GM19455 (cell line): ENCODE results near the gene BZW2.

Source experiments
- ATAC-seq: cut with Tn5 transposase; IDR thresholded peaks from one replicate; pipeline ENCODE4 v1.9.1; 2021; ENCODE audit not compliant: unreplicated experiment

Gene BZW2

DNA sequence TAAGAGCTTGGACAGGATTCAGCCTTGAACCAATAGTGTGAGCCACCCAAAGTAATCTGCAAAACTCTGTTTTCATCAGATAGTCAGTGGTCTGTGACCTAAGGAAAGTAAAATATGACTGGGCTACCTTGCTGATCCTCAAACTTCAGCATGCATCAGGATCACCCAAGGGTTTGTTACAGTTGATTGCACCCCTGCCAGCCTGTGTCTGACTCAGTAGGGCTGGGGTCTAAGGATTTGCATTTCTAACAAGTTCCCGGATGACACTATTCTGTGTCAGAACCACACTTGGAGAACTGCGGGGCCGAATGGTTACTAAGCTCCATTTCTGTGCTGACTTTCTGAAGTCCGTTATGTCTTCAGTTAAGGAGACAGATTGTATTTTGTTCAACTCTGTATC, 66.9 kb downstream of the BZW2 start:
- ATAC-seq: no peak

DNA sequence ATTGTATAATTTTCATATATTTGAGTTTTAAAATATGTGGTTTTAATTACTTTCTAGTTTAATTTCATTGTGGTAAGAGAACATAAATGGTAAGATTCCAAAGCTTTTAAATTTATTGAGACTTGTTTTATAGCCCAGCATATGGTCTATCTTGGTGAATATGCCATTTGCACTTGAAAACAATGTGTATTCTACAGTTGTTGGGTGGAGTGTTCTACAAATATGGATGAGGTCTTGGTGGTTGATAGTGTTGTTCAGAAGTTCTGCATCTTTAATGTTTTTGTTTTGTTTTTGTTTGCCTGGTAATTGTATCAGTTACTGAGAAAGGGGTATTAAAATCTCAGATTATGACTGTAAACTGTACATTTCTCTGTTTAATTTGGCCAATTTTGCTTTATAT, 69.9 kb downstream of the BZW2 start:
- no peak for ATAC-seq

DNA sequence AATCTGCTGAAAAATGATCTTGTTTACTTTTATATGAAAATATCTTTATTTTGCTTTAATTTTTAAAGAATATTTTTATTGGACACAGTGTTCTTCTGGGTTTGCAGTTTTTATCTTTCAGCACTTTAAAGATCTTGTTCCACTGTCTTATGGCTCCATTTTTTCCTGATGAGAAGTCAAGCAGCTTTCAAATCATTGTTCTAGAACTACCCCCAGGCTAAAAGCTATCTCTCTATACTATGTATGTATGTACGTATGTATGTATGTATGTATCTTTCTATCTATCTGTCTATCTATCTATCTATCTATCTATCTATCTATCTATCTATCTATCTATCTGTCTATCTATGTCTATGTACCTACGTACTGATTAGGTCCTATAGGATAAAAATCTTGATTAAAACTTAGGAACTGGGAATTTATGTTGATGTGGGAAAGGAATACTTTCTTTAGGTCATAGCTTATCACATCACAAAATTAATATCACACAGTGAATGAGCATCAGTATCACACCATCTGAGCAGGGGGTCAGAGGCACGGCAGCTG, 72.2 kb downstream of the BZW2 start:
- no peak for ATAC-seq

DNA sequence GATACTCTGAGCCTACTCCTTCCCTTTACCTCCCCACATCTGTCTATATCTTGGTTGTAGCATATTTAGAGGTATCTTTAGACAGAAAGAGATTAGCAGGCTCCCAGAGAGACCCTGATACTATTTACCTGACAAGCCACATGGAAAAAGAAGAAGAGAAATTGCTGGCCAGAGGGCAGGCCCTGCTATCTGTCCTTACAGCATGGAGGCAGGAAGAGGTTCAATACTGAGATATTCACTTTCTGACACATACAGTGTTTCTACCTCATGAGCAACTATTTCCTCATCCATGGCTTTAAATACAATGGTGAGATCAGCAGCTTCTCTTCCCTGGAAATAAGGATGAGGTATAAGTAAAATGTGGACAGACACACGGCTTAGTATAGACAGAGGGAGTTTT, 73.7 kb downstream of the BZW2 start:
- ATAC-seq: no peak

DNA sequence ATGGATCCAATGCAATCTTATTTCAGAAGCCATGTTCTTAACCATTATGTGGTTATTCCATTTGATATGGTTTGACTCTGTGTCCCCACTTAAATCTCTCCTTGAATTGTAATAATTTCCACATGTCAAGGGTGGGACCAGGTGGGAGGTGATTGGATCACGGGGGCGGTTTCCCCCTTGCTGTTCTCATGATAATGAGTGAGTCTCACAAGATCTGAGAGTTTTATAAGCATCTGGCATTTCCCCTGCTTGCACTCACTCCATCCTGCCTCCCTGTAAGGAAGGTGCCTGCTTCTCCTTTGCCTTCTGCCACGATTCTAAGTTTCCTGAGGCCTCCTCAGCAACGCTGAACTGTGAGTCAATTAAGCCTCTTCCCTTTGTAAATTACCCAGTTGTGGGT, 75.6 kb downstream of the BZW2 start:
- ATAC-seq: no peak

- no peak for ATAC-seq
Measured at GRCh38 chr7:16724344-16724743, 78.4 kb downstream of the BZW2 start.

DNA sequence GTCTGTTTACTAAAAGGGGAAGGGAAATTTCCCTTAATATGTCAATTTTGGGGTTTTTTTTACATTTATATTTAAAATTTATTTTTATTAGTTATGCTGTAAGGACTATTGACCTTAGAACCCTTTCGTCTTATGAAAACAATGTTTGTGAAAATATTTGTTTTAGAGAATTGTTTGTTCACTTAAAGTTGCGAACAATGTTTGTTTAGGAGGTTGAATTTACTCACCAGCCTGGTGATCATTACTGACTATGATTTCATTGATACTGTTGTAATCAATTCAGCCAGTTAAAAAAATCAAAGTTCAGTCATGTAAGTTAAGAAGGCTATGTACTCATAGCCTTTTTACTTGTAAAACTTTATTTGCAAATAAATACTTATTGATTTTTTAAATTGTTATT, 80.2 kb downstream of the BZW2 start:
- ATAC-seq: no peak

DNA sequence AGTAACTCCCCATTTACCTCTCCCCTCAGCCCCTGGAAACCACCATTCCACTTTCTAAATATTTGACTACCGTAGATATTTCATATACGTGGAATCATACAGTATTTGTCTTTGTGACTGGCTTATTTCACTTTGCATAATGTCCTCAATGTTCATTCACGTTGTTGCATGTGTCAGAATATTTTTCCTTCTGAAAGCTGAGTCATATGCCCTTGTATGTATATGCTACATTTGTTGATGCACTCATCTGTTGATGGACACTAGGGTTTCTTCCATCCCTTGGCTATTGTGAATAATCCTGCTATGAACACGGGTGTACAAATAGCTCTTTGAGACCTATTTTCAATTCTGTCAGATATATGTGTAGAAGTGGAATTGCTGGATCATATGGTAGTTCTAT, 81.8 kb downstream of the BZW2 start:
- ATAC-seq: no peak

DNA sequence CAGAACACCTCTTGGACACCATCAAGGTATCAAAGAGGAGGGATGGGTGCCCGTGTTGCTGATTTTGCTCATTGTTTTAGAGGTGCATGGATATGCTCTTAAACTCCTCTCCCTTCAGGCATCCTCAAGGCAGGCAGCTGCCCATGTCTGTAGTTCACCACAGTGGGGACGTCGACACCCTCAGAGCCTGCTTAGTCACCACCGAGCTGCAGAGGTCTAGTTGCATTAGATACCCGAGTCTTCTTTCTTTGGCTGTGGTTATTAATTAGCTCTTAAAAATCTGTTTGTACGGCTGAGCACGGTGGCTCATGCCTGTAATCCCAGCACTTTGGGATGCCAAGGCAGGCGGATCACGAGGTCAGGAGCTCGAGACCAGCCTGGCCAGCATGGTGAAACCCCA, 82.8 kb downstream of the BZW2 start:
- ATAC-seq: no peak

DNA sequence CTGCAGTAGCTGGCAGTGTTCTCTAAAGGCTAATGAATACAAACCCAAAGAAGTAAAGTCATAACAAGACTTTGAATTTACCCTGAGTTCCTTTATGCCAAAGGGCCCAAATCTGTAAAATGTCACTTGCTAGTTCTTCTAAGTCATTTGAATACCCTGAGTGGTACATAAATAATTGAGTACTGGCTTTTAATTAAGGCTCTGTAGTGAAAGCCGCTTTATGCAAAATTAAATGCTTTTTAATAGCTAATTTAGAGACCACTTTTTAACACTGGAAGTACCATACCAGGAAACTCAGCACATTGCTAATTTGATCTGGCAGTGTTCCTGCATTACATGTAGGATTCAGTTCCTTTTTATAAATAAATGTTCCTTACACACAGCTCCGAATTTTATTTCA, 83.6 kb downstream of the BZW2 start:
- ATAC-seq: no peak

- no peak for ATAC-seq
Measured at GRCh38 chr7:16730937-16731336, 85.0 kb downstream of the BZW2 start.

GRCh38 chr7:16732828-16733227, 86.8 kb downstream of the BZW2 start:
- no peak for ATAC-seq

DNA sequence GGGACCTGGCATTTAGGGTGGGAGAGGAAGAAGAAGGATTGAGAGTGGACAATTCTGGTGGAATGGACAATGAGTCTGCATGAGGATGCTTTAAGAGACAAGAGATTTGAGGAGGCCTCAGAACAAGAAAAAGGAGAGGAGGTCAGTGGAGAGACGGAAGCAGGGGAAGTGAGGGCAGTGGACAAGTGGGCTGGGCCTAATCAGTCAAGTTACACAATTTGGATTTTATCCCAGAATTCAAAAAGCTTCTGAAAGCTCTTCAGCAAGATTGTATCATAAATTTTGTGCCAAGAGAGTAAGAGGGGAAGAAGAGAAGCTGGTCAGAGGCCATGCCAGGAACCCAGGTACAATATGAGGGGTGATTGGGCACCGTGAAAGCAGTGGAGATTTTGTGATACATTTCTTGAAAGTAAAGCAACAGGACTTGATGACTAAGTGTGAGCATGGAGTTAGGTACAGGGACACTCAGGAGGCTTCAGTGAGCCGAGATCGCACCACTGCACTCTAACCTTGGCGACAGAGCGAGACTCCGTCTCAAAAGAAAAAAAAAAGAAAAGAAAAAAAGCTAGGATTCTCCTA, 88.3 kb downstream of the BZW2 start:
- no peak for ATAC-seq

GRCh38 chr7:16735020-16735419, 89.0 kb downstream of the BZW2 start:
- no peak for ATAC-seq

DNA sequence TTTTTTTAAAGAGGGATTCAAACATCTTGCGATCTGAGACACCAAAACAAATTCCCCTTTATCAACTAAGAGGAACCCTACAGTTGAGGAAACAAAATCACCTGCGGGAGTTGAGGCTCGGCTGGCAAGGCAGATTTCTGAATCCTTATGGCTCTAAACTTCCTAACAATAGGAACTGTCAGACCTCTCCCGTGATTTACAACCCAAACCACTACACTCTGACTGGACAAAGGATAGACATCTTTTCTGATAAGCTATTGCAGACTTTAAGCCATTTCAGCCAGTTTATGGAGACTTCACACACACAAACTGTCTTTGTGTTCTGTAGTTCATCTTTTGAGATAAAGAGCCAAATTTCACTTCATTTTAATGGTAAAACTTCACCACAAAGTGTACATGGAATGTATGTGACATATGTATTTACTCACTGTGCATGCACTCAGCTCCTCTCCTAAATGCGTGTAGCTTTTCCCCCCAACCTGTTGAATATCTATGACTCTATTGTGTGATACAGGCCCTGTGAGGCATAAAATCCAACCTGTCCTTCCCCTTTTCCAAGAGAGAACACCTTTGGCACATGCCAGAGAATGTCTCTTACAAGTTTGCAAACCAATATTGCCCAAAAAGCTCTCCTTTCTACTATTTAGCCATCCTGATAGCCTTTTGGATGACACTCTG, 92.2 kb downstream of the BZW2 start:
- ATAC-seq: no peak

GRCh38 chr7:16739863-16740622, 94.1 kb downstream of the BZW2 start:
- no peak for ATAC-seq

DNA sequence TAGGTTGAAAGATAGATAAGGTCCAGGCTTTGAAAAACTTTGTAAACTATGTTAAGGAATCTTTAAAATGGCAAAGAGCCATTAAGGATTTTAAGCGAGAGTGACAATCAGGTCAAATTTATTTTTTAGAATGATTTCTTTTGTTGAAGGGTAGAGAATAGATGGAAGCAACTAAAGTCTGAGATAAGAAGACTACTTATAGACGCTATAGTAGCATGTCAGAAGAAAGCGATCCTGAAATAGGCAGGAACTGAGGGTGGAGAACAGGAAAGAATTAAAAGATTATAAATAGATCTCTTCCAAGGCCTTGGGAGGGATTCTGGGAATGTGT, 94.6 kb downstream of the BZW2 start:
- ATAC-seq: no peak

DNA sequence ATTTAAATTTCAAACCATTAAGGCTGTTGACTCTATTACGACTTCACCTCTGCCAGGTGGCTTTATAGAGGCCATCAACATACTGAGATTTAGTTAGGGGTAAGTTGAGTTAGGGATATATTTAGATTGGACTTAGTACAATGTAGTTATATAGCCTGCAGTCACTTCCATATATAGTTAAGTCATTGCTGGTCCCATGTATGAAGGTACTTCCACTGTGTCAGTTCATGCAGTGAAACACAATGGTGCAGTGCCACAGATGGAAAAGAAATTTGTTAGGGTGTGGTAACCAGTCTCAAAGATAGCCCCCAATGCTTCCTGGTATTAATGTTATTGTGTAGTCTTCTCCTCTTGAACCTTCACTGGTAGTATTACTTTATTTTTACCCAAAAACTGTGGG, 95.0 kb downstream of the BZW2 start:
- ATAC-seq: no peak

DNA sequence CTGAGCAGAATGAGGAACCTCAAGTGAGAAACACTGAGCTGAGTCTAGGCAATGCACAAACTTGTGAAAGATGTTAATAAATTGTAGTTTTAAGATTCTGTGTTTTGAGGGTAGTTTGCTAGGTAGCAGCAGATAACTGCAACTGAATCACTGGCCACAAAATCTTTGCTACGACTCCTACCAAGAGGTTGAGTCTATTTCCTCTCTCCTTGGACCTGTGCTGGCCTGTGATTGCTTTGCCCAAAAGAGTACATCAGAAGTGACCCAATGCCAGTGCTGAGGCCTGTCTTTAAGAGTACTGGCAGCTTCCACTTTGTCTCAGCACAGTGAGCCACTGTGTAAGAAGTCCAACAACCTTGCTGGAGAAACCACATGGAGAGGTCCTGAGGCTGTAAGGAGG, 95.7 kb downstream of the BZW2 start:
- ATAC-seq: no peak

DNA sequence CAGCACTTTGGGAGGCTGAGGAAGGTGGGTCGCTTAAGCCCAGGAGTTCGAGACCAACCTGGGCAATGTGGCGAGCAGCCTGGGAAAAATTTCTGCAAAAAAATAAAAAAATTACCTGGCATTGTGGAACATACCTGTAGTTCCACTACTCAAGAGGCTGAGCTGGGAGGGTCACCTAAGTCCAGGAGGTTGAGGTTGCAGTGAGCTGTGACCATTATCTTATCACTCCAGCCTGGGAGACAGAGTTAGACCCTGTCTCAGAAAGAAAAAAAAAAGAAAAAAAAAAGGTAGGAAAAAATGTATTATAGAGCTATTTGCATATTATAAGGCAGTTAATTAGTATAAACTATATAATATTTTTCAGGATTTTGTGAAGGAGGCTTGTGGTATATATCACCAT, 96.6 kb downstream of the BZW2 start:
- no peak for ATAC-seq

DNA sequence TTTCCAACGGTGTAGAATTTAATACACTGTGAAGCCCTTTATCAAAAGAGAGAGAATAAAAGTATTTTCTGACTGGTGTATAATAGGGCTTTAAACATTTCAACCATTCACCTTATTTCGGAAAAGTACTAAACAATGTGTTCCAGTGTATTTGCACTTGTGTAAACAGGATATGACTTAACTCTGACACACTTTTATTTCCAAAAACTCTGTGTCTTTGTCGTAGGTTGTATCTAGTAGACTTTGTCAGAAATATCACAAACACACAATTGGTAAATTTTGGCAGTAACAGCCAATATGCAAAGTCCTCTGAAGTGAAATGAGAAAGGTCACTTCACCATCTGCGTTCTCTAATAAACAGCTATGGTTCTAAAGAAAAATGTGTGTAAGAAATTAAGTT, 97.3 kb downstream of the BZW2 start:
- no peak for ATAC-seq

DNA sequence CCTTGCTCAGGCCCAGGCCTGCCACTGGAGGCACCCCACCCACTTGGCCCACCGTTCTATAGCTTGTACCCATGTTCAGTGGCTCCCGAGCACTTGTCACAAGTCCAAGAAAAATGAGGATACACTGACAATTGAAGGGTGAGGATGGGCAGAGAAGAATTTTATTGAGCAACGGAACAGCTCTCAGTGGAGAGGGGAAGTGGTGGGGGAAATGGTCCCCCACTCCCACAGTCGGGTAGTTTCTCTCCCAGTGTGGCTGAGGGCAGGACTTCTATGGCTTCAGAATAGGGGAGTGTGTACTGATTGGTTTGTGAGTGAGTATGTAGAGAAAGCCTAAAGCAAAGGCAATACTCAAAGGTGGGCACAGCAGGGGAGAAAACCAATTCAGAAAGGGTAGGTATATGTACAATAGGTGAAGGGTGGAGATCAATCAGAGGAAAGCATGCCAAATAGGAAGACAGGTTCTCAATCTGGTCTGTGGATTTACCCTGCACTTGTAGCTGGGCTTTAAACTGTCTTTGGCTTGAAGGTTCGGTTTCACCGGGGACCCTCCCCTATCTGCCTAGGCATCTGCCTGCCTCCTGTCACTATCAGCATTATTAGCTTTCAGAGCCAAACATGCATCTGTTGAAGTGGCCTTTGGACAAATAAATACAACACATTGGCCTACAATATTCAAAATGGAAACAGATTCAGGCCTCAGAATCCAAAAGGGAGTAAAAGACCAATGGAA, 98.7 kb downstream of the BZW2 start:
- no peak for ATAC-seq
